ENCODE results near the gene PTPRQ.

PTPRQ gene

GRCh38 chr12:80443974-80444666, at the start of gene PTPRQ:
Gene PTPRQ (plus strand): TSS chr12:80444235. CDS start chr12:80444346, 111 bp downstream.
- H3K27me3 ChIP-seq, result no peaks in the 10 kb centered on the region
- peaks cover 0 to 32% (median 12%) of the 10 kb centered on the region in 4 donors for H3K4me1 ChIP-seq
- H3K4me3 ChIP-seq, result no peak within 1 kb of the TSS
- TF ChIP-seq CTCF (IDR thresholded peaks at IDR 0.05), result no peak
- intact Hi-C loops (cut with DNase I; ENCODE audit: low total_unique reads), result no loop called here
- H3K27ac ChIP-seq, result peak within 1 kb of the TSS in 1 of 2 donors; percentile 2
- DNase-seq, result no peak
- H3K36me3 ChIP-seq, result no peaks in the 10 kb centered on the region
- H3K9me3 ChIP-seq, result no peaks in the 10 kb centered on the region

- Histone ChIP-seq H3K27ac (peak overlapping the region; percentile 53 to 56), H3K27me3 (no peaks in the 10 kb centered on the region), H3K4me1 (peaks cover 0 to 12% (median 0%) of the 10 kb centered on the region in 4 donors), H3K36me3 (no peaks in the 10 kb centered on the region), H3K4me3 (peak overlapping the region; percentile 54 to 56), H3K9me3 (no peaks in the 10 kb centered on the region)
- intact Hi-C loops (cut with DNase I; ENCODE audit: low total_unique reads), result no loop called here
- DNase-seq, result no peak
- no peak for TF ChIP-seq CTCF (IDR thresholded peaks at IDR 0.05)
Observed at GRCh38 chr12:80400571-80400991, 43.5 kb upstream of the PTPRQ start.

- TF ChIP-seq CTCF (IDR thresholded peaks at IDR 0.05), result no peak
- Histone ChIP-seq H3K27ac (peak overlapping the region; percentile 53 to 56), H3K4me3 (peak overlapping the region; percentile 54 to 56), H3K4me1 (peaks cover 0 to 12% (median 0%) of the 10 kb centered on the region in 4 donors), H3K9me3 (no peaks in the 10 kb centered on the region), H3K27me3 (no peaks in the 10 kb centered on the region), H3K36me3 (no peaks in the 10 kb centered on the region)
- intact Hi-C loops (cut with DNase I; ENCODE audit: low total_unique reads), result no loop called here
- DNase-seq, result no peak
Observed at GRCh38 chr12:80401191-80401590, 42.8 kb upstream of the PTPRQ start.

GRCh38 chr12:80404629-80405028, 39.4 kb upstream of the PTPRQ start:
- no peaks in the 10 kb centered on the region for H3K36me3 ChIP-seq
- H3K27ac ChIP-seq, result no peak overlapping the region
- no peaks in the 10 kb centered on the region for H3K4me1 ChIP-seq
- no peaks in the 10 kb centered on the region for H3K27me3 ChIP-seq
- no peak for TF ChIP-seq CTCF (IDR thresholded peaks at IDR 0.05)
- DNase-seq, result no peak
- intact Hi-C loops (cut with DNase I; ENCODE audit: low total_unique reads), result no loop called here
- no peak overlapping the region for H3K4me3 ChIP-seq
- H3K9me3 ChIP-seq, result no peaks in the 10 kb centered on the region

GRCh38 chr12:80406253-80406652, 37.8 kb upstream of the PTPRQ start:
- H3K27me3 ChIP-seq, result no peaks in the 10 kb centered on the region
- no peaks in the 10 kb centered on the region for H3K9me3 ChIP-seq
- no peaks in the 10 kb centered on the region for H3K36me3 ChIP-seq
- H3K4me3 ChIP-seq, result no peak overlapping the region
- no peak for TF ChIP-seq CTCF (IDR thresholded peaks at IDR 0.05)
- H3K4me1 ChIP-seq, result no peaks in the 10 kb centered on the region
- intact Hi-C loops (cut with DNase I; ENCODE audit: low total_unique reads), result no loop called here
- DNase-seq, result no peak
- no peak overlapping the region for H3K27ac ChIP-seq
